Mammary epithelial cell (primary cell): ENCODE measurements around the gene TBC1D22A.

Experiments used
- CTCF ChIP-seq, 2 donors: IDR thresholded peaks in 1 of 2; conservative IDR thresholded peaks in 1 of 2; 2 replicates each; pipeline ENCODE4 v1.5.1; 2011 to 2012; ENCODE audit warnings: inconsistent platforms in 2 of 2, low read length in 2 of 2, mild to moderate bottlenecking in 2 of 2, control low read depth in 1 of 2, low read depth in 1 of 2; ENCODE audit not compliant: insufficient read depth in 1 of 2; ENCODE audit errors: extremely low read depth in 1 of 2
- EZH2 ChIP-seq: IDR thresholded peaks from 2 replicates; pipeline ENCODE4 v1.6.1; 2012; ENCODE audit warnings: low read length, inconsistent platforms, borderline replicate concordance

GRCh38 chr22:46977656-46978343 lies 215.3 kb downstream of the TBC1D22A start:
- no peak for TF ChIP-seq CTCF (conservative IDR thresholded peaks at IDR 0.05 in 1 of 2, IDR thresholded peaks at IDR 0.05 in 1 of 2; ENCODE audit: extremely low read depth in 1 of 2, insufficient read depth in 1 of 2, low read depth in 1 of 2, low read length in 2 of 2)
- TF ChIP-seq EZH2 = no peak
